HTERT RPE-1 (cell line): ENCODE results near the gene PAEP.

Source experiments
- in situ Hi-C: fragments of 300-500 bp; cut with MboI; formaldehyde crosslinking; loops from 4 replicates; pipeline ENCODE4 v1.14.3; 2020; ENCODE audit warnings: low sequenced_read_pairs

The PAEP gene

GRCh38 chr9:135591506-135592330 is 30.2 kb downstream of the PAEP start:
- in situ Hi-C loops, result no loop called here

- in situ Hi-C loops, result no loop called here
These were observed 30.7 kb downstream of the PAEP start for GRCh38 chr9:135592331-135592590.

GRCh38 chr9:135592625-135593024 is 31.1 kb downstream of the PAEP start:
- in situ Hi-C loops, result no loop called here

DNA sequence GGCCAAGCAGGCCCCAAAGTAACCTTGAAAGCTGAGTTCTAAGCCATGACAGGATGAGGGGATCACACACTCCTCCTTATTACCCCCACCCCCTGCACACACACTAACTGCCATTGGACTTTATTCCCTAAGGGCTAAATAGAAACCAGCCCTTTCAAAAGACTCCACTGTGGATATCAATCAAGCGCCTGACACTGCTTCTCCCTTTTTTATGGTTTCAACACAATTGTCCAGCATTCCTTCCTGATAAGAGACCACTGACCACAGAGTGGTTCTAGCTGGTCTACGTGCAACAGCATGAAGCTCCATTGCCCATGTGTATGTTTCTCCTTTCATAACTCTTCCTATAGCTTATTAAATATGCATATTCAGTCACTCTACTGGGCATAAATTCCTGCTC is 34.7 kb downstream of the PAEP start:
- in situ Hi-C loops, result no loop called here

DNA sequence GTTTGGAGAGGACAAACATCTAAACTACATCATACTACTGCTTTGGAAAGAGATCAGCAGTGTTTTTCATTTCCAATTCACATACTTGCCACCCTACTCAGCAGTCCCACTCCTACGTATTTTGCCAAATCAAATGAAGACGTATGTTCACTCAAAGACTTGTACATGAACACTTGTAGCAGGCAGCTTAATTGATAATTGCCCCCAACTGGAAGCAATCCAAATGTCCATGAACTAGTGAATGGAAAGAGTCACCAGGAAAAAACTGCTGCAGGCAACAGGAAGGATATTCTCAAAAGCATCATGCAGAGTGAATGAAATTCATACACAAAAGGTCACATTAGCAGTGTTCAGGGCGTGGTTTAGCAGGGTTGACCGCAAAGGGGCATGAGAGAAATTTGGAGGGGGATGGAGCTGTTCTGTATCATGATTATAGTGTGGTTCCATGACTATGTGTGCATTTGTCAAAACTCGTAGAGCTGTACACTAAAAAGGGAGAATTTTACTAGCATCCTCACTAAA is 38.8 kb downstream of the PAEP start:
- in situ Hi-C loops, result no loop called here

DNA sequence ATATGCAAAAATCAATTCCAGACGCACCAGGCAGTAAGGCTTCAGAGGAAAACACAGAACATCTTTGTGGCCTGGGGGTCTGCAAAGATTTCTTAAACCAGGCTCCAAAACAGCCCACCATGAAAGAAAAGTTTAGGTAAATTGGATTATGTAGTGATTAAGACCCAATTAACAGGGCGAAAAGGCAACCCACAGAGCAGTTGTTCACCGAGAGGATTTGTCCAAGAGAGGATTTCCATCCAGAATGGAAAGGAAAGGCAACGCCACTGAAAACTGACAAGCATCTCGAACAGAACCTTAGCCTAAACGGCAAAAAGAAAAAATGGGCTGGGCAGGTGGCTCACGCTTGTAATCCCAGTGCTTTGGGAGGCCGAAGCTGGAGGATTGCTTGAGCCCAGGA is 40.4 kb downstream of the PAEP start:
- in situ Hi-C loops, result no loop called here

DNA sequence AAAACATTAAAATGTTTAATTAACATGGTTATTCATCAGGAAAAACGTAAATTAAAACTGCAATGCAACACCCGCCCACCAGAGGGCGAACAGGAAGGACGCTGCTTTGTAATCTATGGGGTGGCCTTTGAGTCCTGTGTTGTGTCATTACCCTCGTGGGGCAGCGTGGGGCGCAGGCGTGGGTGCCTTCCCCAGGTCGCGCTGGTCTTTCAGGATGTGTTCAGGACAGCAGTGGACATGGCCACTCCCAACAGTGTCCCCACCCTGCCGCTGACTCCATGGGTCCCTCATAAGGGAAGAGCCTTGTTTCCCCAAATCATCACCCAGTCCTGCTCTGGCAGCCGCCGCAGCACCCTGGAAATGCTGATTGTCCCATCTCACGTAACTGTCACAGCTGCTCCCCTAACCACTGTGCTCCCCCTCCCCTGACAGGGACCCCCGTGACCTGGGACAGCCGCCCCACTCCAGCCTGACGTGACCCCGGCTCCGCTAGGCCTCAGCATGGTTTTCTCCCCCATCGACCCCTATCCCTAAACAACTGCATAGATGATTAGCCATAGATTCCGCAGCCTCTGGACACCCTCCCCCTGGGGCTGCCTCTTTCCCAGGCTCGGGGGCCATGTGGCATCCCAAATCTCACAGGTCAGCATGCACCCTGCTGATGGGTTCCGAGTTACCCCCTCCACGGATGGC is 41.4 kb downstream of the PAEP start:
- in situ Hi-C loops, result no loop called here

GRCh38 chr9:135604437-135605237 is 43.1 kb downstream of the PAEP start:
- in situ Hi-C loops, result no loop called here

DNA sequence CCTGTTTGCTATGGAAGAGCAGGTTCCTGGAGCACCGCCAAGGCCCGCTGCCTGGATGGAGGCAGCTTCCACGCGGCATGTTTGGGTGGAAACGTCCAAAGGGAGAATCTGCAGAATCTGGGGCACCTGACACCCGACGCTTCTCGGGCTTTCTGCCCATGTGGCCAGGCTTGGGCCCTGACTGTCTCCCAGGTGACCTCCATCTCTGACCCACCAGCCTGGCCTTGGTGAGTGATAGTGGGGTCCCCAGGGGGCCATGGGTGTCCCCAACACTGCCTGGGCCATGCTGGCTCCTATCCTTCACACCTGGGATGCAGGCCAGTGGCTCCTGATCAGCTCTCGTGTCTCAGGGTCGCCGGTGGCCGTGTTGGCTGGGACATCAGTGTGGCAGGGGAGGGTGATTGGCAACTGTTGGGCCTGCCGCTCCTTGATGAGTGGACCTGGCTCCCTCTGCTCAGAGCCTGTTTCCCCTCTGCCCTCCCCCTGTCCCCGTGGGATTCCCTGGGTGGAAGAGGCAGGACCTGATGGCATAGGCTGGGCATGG is 43.8 kb downstream of the PAEP start:
- in situ Hi-C loops, result no loop called here

- in situ Hi-C loops, result no loop called here
These were observed 45.3 kb downstream of the PAEP start for GRCh38 chr9:135606885-135607259.

- in situ Hi-C loops, result no loop called here
These were observed 46.1 kb downstream of the PAEP start for GRCh38 chr9:135607401-135608293.

GRCh38 chr9:135608294-135608998 is 46.9 kb downstream of the PAEP start:
- in situ Hi-C loops, result no loop called here

- in situ Hi-C loops, result no loop called here
These were observed 47.4 kb downstream of the PAEP start for GRCh38 chr9:135608999-135609317.

DNA sequence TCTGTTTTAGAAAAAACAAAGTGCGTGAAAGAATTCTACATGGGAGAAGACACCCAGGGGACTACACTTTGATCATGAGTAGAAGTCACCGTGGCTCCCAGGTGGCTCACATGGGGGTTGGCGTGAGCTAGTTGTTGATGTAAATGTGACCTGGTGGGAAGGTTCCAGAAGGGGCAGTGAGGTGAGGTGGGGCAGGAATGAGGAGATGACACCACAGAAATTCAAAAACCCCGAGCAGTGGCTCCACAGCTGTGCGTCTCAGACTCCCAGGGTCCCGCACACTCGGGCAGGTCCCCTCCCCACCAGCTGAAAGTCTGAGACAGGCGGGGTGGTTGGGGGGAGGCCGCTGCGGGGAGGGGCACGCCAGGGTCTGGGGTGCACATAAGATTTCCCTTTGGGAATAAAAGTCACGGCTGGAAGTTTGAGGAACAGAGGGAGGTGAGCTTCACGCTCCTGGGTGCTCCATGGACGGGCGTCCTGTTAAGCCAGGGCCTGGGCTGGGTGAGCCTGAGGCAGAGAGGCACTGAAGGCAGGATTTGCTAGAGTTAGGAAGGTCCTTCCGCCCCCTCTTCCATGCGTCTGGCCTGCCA is 47.9 kb downstream of the PAEP start:
- in situ Hi-C loops, result no loop called here

- in situ Hi-C loops, result no loop called here
These were observed 49.0 kb downstream of the PAEP start for GRCh38 chr9:135610290-135611141.

DNA sequence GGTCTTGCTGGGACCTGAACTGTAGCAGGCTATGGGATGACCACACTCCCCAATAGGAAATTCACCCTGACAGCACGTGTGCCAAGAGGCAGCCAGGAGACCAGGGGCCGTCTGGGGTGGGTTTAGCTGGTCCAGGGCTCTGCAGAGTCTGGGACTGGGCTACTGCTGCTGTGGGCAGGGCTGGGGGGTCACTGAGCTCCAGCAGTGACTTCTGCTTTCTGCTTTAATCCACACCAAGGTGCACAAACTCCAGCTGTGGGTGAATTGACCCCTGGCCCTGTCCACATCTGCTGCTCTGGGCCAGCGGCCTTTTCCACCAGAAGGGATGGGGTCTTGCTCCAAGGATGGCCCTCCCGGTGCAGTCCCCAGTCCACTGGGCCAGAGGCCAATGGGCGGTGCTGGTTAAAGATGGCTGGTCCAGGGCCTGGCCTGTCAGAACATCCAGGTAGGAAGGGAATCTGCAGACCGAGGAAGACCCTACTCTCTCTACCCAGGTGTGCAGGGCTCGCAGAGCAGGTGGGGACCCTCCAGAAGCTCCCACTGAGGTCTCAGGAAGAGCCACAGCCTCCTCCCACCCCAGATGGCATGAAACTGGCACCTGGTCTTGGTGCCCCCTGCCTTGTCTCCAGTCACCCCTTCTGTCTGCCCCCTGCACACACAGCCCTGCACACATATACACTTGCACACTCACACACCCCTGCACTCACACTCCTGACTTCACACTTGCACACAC is 49.8 kb downstream of the PAEP start:
- in situ Hi-C loops, result no loop called here

GRCh38 chr9:135611875-135612209 is 50.3 kb downstream of the PAEP start:
- in situ Hi-C loops, result no loop called here

GRCh38 chr9:135612437-135612836 is 50.9 kb downstream of the PAEP start:
- in situ Hi-C loops, result no loop called here
